CD4-positive, CD25-positive, alpha-beta regulatory T cell (primary cell): ENCODE results near the gene SIVA1. TPM values are rescaled to one million over a fixed set of nuclear protein-coding genes. Genes with fewer than 3 reads are reported as not detected.
A peak's percentile ranks its signal among the peaks of the same experiment; 100 is the strongest.

Experiments used
- ATAC-seq, 2 donors: fragments of 150-1000 bp; cut with Tn5 transposase; one replicate each; pipeline ENCODE4 v1.10.0; 2021; ENCODE audit warnings: low read depth in 2 of 2, moderate number of reproducible peaks in 2 of 2, moderate library complexity in 1 of 2
- DNase-seq, 3 donors: peaks; one replicate each; pipeline versions ENCODE4 v3.0.0 to v3.0.0-alpha.2; 2012 to 2022; ENCODE audit warnings: mixed read lengths in 1 of 3
- H3K27ac ChIP-seq: one replicate; pipeline ENCODE4 v1.7.0; 2013; ENCODE audit warnings: mild to moderate bottlenecking, low read length; ENCODE audit not compliant: insufficient read depth, poor library complexity, severe bottlenecking
- H3K27me3 ChIP-seq: one replicate; pipeline ENCODE4 v1.7.0; 2013; ENCODE audit warnings: low read length; ENCODE audit not compliant: control insufficient read depth, insufficient read depth
- H3K36me3 ChIP-seq: one replicate; pipeline ENCODE4 v1.7.0; 2013; ENCODE audit warnings: mild to moderate bottlenecking, low read length, moderate library complexity; ENCODE audit not compliant: control insufficient read depth, insufficient read depth
- H3K4me1 ChIP-seq: 2 replicates; pipeline ENCODE4 v1.7.0; 2013; ENCODE audit warnings: mild to moderate bottlenecking, low read length; ENCODE audit not compliant: insufficient read depth, control insufficient read depth, poor library complexity, severe bottlenecking
- H3K4me3 ChIP-seq: one replicate; pipeline ENCODE4 v1.7.0; 2013; ENCODE audit warnings: low read depth, mild to moderate bottlenecking, low read length, moderate library complexity
- H3K9me3 ChIP-seq, 2 experiments: 1 replicate in 1 of 2; 2 replicates in 1 of 2; pipeline ENCODE4 v1.7.0; 2013; ENCODE audit warnings: low read length in 2 of 2, mild to moderate bottlenecking in 1 of 2, moderate library complexity in 1 of 2; ENCODE audit not compliant: control insufficient read depth in 2 of 2
- H3K27ac Mint-ChIP-seq, 3 donors: one replicate each; pipeline ENCODE4 v1.8.0; 2020 to 2022; ENCODE audit warnings: mild to moderate bottlenecking in 3 of 3, mixed read lengths in 3 of 3, moderate library complexity in 2 of 3
- H3K27me3 Mint-ChIP-seq: one replicate; pipeline ENCODE4 v1.8.0; 2022; ENCODE audit warnings: mild to moderate bottlenecking, mixed read lengths
- H3K36me3 Mint-ChIP-seq: one replicate; pipeline ENCODE4 v1.8.0; 2020; ENCODE audit warnings: mixed read lengths
- H3K4me1 Mint-ChIP-seq, 4 donors: one replicate each; pipeline ENCODE4 v1.8.0; 2020 to 2022; ENCODE audit warnings: mixed read lengths in 4 of 4, mild to moderate bottlenecking in 1 of 4
- H3K4me3 Mint-ChIP-seq, 4 donors: one replicate each; pipeline ENCODE4 v1.8.0; 2020 to 2022; ENCODE audit warnings: mild to moderate bottlenecking in 4 of 4, mixed read lengths in 4 of 4, moderate library complexity in 3 of 4
- H3K9me3 Mint-ChIP-seq, 7 donors: one replicate each; pipeline ENCODE4 v1.8.0; 2020 to 2022; ENCODE audit warnings: mixed read lengths in 7 of 7, mild to moderate bottlenecking in 3 of 7, moderate library complexity in 2 of 7
- polyA plus RNA-seq, 4 donors: library from polyadenylated mRNA; unstranded; fragments of 300-500 nt; fragmentation: Illumina TruSeq; gene quantifications; one replicate each; pipeline ENCODE4 v1.2.3, GENCODE V29; 2021
- total RNA-seq: library from RNA; stranded (reverse); gene quantifications from one replicate; pipeline ENCODE4 v1.2.3, GENCODE V29; 2022

The SIVA1 gene
- total and polyA plus RNA-seq, 5 donors from 2014 or later = 82.6 to 281 (median 240) TPM

DNA sequence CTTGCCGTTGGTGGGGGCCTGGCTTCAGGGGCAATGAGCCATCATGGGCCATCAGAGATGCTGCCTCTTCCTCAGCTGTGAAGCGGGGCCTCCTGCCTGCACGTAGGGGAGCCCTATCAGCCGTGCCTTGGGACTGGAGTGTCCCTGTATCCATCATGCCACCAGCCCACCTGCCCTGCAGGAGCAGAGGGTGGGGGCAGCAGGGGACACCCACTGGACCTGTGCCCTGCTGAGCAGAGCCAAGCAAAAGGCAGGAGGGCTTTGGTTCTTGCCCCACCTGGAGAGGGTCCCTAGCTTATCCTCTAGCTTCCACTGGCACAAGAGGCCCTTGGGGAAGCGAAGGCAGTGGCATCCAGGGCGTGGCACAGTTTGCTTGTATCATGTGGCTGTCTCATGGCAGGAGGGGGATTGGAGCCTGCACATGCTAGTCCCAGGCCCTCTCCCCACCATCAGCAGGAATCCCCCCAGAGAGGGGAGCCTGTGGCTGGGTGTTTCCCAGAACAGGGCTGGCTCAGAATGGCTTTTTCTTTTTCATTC lies 18.8 kb upstream of the SIVA1 start:
- ATAC-seq = no peak
- Mint-ChIP-seq H3K27me3 (no peaks in the 10 kb centered on the region), H3K4me3 (no peak overlapping the region), H3K9me3 (no peaks in the 10 kb centered on the region), H3K27ac (no peak overlapping the region), H3K4me1 (peaks cover 0 to 2% (median 0%) of the 10 kb centered on the region in 4 donors), H3K36me3 (no peaks in the 10 kb centered on the region)
- Histone ChIP-seq H3K36me3 (no peaks in the 10 kb centered on the region), H3K27ac (no peak overlapping the region), H3K27me3 (no peaks in the 10 kb centered on the region), H3K4me3 (no peak overlapping the region), H3K9me3 (no peaks in the 10 kb centered on the region), H3K4me1 (no peaks in the 10 kb centered on the region)
- DNase-seq = no peak

DNA sequence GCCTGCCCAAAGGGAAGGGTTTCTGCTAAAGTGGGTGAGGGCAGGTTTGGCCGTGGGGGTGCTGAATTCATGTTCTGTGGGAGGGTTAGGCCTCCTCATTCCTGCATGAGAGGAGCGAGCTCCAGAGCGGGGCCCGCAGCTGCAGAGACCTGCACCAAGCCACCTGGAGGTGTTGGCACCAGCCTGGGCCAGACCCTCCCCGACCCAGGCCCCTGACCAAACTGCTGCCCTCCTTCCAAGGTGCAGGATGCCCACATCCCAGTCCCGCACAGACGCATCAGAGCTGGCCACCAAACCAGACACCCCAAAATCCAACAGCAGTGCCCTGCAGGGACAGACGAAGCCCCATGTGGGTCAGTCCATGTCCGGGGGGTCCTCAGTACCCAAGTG lies 18.4 kb upstream of the SIVA1 start:
- Mint-ChIP-seq H3K27me3 (no peaks in the 10 kb centered on the region), H3K27ac (no peak overlapping the region), H3K9me3 (no peaks in the 10 kb centered on the region), H3K4me1 (peaks cover 0 to 2% (median 0%) of the 10 kb centered on the region in 4 donors), H3K36me3 (no peaks in the 10 kb centered on the region), H3K4me3 (no peak overlapping the region)
- Histone ChIP-seq H3K4me3 (no peak overlapping the region), H3K4me1 (no peaks in the 10 kb centered on the region), H3K36me3 (no peaks in the 10 kb centered on the region), H3K27me3 (no peaks in the 10 kb centered on the region), H3K27ac (no peak overlapping the region), H3K9me3 (no peaks in the 10 kb centered on the region)
- DNase-seq (no peak), ATAC-seq (no peak)

DNA sequence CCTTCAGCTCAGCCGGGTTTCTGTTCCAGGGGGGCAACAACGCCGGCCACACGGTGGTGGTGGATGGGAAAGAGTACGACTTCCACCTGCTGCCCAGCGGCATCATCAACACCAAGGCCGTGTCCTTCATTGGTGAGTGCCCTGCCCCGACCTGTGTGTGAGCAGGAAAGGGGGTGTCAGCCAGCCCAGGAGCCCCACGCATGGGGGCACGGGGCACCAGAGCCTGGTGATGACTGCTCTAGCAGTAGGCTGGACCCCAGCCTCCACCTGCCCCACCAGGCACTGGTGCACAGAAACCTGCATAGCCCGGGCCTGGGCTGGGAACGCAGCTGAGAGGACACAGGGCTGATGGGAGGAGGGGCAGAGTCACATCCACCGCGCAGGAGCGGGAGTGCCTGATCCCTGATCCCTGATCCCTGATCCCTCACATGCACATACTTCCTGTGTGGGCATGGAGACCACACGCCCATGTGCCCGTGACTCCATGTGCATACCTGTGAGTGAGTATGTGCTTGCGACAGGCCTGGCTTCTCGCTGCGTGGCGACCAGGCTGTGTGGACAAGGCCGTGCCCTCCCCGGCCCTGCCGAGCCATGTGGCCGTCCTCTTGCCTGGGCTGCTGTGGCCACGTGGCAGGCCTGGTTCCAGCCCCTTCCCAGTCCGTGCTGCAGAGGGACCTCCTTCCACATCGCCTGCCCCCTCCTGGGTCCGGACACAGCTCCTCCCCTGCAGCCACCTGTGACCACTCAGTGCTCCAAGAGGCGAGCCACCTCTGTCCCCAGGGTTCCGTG lies 17.8 kb upstream of the SIVA1 start:
- Histone ChIP-seq H3K36me3 (no peaks in the 10 kb centered on the region), H3K4me3 (no peak overlapping the region), H3K9me3 (no peaks in the 10 kb centered on the region), H3K4me1 (no peaks in the 10 kb centered on the region), H3K27me3 (no peaks in the 10 kb centered on the region), H3K27ac (no peak overlapping the region)
- no peak for DNase-seq
- no peak for ATAC-seq
- Mint-ChIP-seq H3K4me1 (peaks cover 0 to 2% (median 0%) of the 10 kb centered on the region in 4 donors), H3K36me3 (peaks cover 2% of the 10 kb centered on the region), H3K27ac (no peak overlapping the region), H3K9me3 (no peaks in the 10 kb centered on the region), H3K27me3 (no peaks in the 10 kb centered on the region), H3K4me3 (no peak overlapping the region)

DNA sequence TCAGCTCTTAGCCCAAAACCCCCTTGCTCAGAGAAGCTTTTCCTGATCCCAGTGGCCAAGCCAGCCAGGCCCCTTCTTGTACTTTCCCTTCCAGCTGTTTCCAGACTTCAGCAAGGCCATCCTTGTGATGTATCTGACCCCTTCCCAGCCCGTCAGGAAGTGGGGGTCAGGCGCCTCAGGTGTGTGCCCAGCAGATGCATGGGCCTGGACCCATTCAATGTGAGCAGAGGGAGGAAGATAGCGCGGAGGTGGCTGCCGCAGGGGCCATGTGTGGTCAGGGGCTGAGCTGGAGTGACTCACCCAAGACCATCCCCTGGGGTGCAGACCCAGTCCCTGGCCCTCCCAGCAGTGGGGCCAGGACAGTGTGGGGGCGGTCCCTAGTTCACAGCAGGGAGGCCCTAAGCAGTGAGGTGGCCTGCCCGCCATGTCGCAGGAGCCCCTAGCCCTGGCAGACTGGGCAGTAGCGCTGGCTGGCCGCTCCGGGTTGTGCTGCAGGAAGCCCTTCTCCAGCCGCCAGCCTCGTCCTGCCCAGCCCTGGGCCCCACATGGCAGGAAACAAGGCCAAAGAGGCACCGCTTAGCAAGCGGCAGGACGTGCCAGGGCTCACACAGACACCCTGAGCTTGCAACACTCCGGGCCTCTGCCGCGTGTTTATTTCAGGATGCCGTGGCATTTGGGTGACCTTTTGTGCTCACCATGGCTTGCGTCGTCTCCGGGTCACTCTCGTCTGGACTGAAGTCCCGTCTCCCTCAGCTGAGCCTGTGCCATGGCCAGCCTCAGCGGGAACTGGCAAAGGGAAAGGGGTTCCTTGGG lies 16.9 kb upstream of the SIVA1 start:
- Mint-ChIP-seq H3K36me3 (peaks cover 7% of the 10 kb centered on the region), H3K27ac (no peak overlapping the region), H3K27me3 (no peaks in the 10 kb centered on the region), H3K4me3 (no peak overlapping the region), H3K9me3 (no peaks in the 10 kb centered on the region), H3K4me1 (no peaks in the 10 kb centered on the region)
- Histone ChIP-seq H3K27ac (no peak overlapping the region), H3K9me3 (no peaks in the 10 kb centered on the region), H3K4me3 (no peak overlapping the region), H3K4me1 (no peaks in the 10 kb centered on the region), H3K27me3 (no peaks in the 10 kb centered on the region), H3K36me3 (no peaks in the 10 kb centered on the region)
- no peak for ATAC-seq
- DNase-seq = no peak

DNA sequence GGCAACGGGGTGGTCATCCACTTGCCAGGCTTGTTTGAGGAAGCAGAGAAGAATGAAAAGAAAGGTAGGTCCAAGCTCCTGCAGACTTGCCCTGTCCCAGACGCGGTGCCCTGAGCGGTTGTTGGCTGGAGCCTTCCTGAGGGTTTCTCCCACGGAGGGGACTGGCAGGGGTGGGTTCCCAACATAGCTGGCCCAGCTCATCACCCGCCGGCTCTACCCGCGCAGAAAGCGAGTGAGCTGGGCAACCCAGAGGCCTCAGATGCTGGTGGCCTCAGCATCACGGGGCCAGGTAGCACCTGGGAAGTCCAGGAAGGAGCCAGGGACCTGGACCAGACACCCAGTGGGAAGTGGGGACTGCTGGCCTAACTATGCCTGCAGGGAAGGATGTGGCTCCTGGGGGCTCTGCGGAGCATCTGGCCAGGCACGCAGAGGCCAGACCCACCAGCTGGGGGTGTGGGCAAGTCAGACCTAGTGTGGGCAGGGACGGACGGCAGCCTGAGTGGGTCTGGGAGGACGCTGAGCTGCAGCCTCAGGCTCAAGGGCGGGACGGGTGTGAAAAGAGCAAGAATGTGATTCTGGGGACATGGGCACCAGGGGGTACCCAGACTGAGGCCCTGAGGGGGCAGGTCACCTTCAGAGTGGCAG lies 14.4 kb upstream of the SIVA1 start:
- peaks cover 7% of the 10 kb centered on the region for H3K36me3 Mint-ChIP-seq
- H3K27me3 ChIP-seq = no peaks in the 10 kb centered on the region
- H3K27ac ChIP-seq = no peak overlapping the region
- H3K36me3 ChIP-seq = no peaks in the 10 kb centered on the region
- no peak overlapping the region for H3K27ac Mint-ChIP-seq
- H3K27me3 Mint-ChIP-seq = no peaks in the 10 kb centered on the region
- no peak overlapping the region for H3K4me3 Mint-ChIP-seq
- ATAC-seq = no peak
- H3K4me3 ChIP-seq = no peak overlapping the region
- no peak for DNase-seq
- no peaks in the 10 kb centered on the region for H3K4me1 ChIP-seq
- no peaks in the 10 kb centered on the region for H3K9me3 Mint-ChIP-seq
- no peaks in the 10 kb centered on the region for H3K4me1 Mint-ChIP-seq
- H3K9me3 ChIP-seq = no peaks in the 10 kb centered on the region

DNA sequence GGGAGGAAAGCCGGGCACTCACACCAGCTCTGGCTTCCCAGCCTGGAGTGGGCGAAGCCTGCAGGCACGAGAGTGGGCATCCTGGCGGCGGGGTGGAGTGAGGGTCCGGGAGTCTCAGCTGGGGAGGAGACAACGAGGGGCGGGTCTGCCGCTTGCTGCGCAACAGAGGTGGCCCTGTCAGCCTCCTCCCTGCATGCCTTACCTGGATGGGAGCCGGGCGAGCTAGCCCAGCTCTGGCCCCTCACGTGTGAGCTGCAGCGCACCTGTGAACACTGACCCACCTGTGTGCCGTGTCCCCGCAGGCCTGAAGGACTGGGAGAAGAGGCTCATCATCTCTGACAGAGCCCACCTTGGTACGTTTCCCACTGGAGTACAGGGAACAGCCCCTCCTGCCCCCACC lies 13.9 kb upstream of the SIVA1 start:
- H3K27ac ChIP-seq = no peak overlapping the region
- no peak for DNase-seq
- H3K4me1 Mint-ChIP-seq = no peaks in the 10 kb centered on the region
- H3K9me3 ChIP-seq = no peaks in the 10 kb centered on the region
- peaks cover 7% of the 10 kb centered on the region for H3K36me3 Mint-ChIP-seq
- no peaks in the 10 kb centered on the region for H3K4me1 ChIP-seq
- no peak overlapping the region for H3K27ac Mint-ChIP-seq
- H3K9me3 Mint-ChIP-seq = no peaks in the 10 kb centered on the region
- ATAC-seq = no peak
- H3K4me3 Mint-ChIP-seq = no peak overlapping the region
- no peaks in the 10 kb centered on the region for H3K27me3 Mint-ChIP-seq
- no peaks in the 10 kb centered on the region for H3K36me3 ChIP-seq
- no peak overlapping the region for H3K4me3 ChIP-seq
- no peaks in the 10 kb centered on the region for H3K27me3 ChIP-seq

DNA sequence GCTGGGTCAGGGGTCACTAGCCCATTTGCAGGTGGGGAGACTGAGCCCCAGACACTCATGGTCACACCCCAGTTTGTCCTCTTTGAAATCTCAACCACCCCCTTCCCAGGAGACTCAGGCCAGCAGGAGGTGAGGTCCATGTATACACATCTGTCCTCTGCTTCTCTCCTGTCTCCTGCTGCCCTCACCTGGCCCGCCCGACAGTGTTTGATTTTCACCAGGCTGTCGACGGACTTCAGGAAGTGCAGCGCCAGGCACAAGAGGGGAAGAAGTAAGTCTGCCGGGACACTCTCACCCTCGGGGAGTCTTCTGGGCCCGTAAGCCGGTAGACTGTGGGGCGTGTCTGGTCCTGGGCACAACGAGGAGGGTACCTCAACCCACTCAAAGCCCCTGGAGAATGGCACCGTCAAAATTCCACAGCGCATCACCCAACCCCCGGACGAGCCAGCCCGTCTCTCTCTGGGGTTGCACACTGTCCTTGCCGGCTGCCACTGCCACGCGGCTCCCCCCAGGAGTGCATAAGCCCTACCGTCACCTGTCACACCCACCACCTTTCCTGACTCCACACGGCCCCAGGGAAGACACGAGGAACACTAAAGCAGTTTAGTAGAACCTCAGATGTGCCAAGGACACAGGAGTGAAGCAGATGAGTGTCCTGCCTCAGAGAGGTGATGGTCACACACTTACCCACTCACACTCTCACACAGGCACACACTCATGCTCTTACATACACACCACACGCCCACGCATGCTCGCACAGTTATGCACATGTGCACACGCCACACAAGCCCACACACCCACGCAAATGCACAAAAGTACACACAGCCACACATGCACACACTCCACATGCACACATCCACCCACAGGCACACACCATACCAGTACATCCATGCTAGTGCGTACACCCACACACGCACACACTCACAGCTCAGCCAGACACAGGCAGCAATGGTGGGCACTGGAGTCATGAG lies 13.1 kb upstream of the SIVA1 start:
- H3K27ac ChIP-seq = no peak overlapping the region
- no peaks in the 10 kb centered on the region for H3K27me3 Mint-ChIP-seq
- H3K4me1 ChIP-seq = no peaks in the 10 kb centered on the region
- no peaks in the 10 kb centered on the region for H3K4me1 Mint-ChIP-seq
- H3K4me3 Mint-ChIP-seq = no peak overlapping the region
- DNase-seq = no peak
- no peaks in the 10 kb centered on the region for H3K9me3 ChIP-seq
- no peaks in the 10 kb centered on the region for H3K9me3 Mint-ChIP-seq
- no peaks in the 10 kb centered on the region for H3K27me3 ChIP-seq
- peaks cover 7% of the 10 kb centered on the region for H3K36me3 Mint-ChIP-seq
- ATAC-seq = no peak
- H3K4me3 ChIP-seq = no peak overlapping the region
- no peaks in the 10 kb centered on the region for H3K36me3 ChIP-seq
- peak overlapping the region in 1 of 3 donors; percentile 43 for H3K27ac Mint-ChIP-seq
